Measurements from ENCODE around the gene CIT.

- TF ChIP-seq CTCF (conservative IDR thresholded peaks at IDR 0.05 in 1 of 2, IDR thresholded peaks at IDR 0.05 in 1 of 2; ENCODE audit: extremely low read depth in 1 of 2, insufficient read depth in 1 of 2, low read depth in 1 of 2, low read length in 2 of 2) = no peak
- no peak for TF ChIP-seq EZH2 (IDR thresholded peaks at IDR 0.05; ENCODE audit: borderline replicate concordance, low read length)
Measured at GRCh38 chr12:119826661-119827445, 50.3 kb downstream of the CIT start.
